ENCODE results near the gene CDC42EP4. TPM values are rescaled to one million over a fixed set of nuclear protein-coding genes. Genes with fewer than 3 reads are reported as not detected.

CDC42EP4 gene
- total RNA-seq, 2 experiments from 2014 or later = not detected

- H3K36me3 ChIP-seq (ENCODE audit: insufficient read depth, low read length) = no peaks in the 10 kb centered on the region
- H3K9me2 ChIP-seq (ENCODE audit: insufficient read depth, low read length) = no peaks in the 10 kb centered on the region
- no peak overlapping the region for H3K27ac ChIP-seq (ENCODE audit: low read depth, low read length, poor library complexity, severe bottlenecking)
- H3K4me1 ChIP-seq (ENCODE audit: insufficient read depth, low read length, poor library complexity, severe bottlenecking) = no peaks in the 10 kb centered on the region
- H3K79me2 ChIP-seq (ENCODE audit: insufficient read depth, low read depth, low read length) = no peaks in the 10 kb centered on the region
- ChIA-PET CTCF (ENCODE audit: unreplicated experiment) (no interaction called here), POLR2A (no interaction called here)
- no peak for DNase-seq (ENCODE audit: low spot score)
- intact Hi-C loops (cut with micrococcal nuclease; ENCODE audit: unreplicated experiment) = no loop called here
- no peak overlapping the region for H2AFZ ChIP-seq (ENCODE audit: low read length)
- TF ChIP-seq CTCF (conservative IDR thresholded peaks at IDR 0.05; ENCODE audit: low read length) (no peak), EZH2phosphoT487 (IDR thresholded peaks at IDR 0.05; ENCODE audit: borderline replicate concordance, low read depth, low read length) (no peak)
- H3K9me3 ChIP-seq (ENCODE audit: low read length) = no peaks in the 10 kb centered on the region
- H4K20me1 ChIP-seq (ENCODE audit: insufficient read depth, low read length) = no peaks in the 10 kb centered on the region
- no peak overlapping the region for H3K4me2 ChIP-seq (ENCODE audit: low read length)
- H3K4me3 ChIP-seq (ENCODE audit: low read depth, low read length, poor library complexity, severe bottlenecking) = no peak overlapping the region
- BruUV-seq (replicated peaks) = no TSS peak
Observed at GRCh38 chr17:73337330-73337710, 25.5 kb upstream of the CDC42EP4 start.

- ChIA-PET CTCF (ENCODE audit: unreplicated experiment) (no interaction called here), POLR2A (no interaction called here)
- H2AFZ ChIP-seq (ENCODE audit: low read length) = no peak overlapping the region
- H3K9me3 ChIP-seq (ENCODE audit: low read length) = no peaks in the 10 kb centered on the region
- no peaks in the 10 kb centered on the region for H4K20me1 ChIP-seq (ENCODE audit: insufficient read depth, low read length)
- no TSS peak for BruUV-seq (replicated peaks)
- no peaks in the 10 kb centered on the region for H3K4me1 ChIP-seq (ENCODE audit: insufficient read depth, low read length, poor library complexity, severe bottlenecking)
- H3K9me2 ChIP-seq (ENCODE audit: insufficient read depth, low read length) = no peaks in the 10 kb centered on the region
- DNase-seq (ENCODE audit: low spot score) = no peak
- H3K4me3 ChIP-seq (ENCODE audit: low read depth, low read length, poor library complexity, severe bottlenecking) = no peak overlapping the region
- no peak for TF ChIP-seq EZH2phosphoT487 (IDR thresholded peaks at IDR 0.05; ENCODE audit: borderline replicate concordance, low read depth, low read length)
- no peak overlapping the region for H3K4me2 ChIP-seq (ENCODE audit: low read length)
- intact Hi-C loops (cut with micrococcal nuclease; ENCODE audit: unreplicated experiment) = no loop called here
- no peaks in the 10 kb centered on the region for H3K36me3 ChIP-seq (ENCODE audit: insufficient read depth, low read length)
- H3K27ac ChIP-seq (ENCODE audit: low read depth, low read length, poor library complexity, severe bottlenecking) = no peak overlapping the region
- no peaks in the 10 kb centered on the region for H3K79me2 ChIP-seq (ENCODE audit: insufficient read depth, low read depth, low read length)
Observed at GRCh38 chr17:73336408-73337329, 24.9 kb upstream of the CDC42EP4 start.

GRCh38 chr17:73335591-73336407 is 24.0 kb upstream of the CDC42EP4 start:
- H3K4me1 ChIP-seq (ENCODE audit: insufficient read depth, low read length, poor library complexity, severe bottlenecking) = no peaks in the 10 kb centered on the region
- no peaks in the 10 kb centered on the region for H3K36me3 ChIP-seq (ENCODE audit: insufficient read depth, low read length)
- no peaks in the 10 kb centered on the region for H3K9me3 ChIP-seq (ENCODE audit: low read length)
- H2AFZ ChIP-seq (ENCODE audit: low read length) = no peak overlapping the region
- no TSS peak for BruUV-seq (replicated peaks)
- no peak for DNase-seq (ENCODE audit: low spot score)
- H3K9me2 ChIP-seq (ENCODE audit: insufficient read depth, low read length) = no peaks in the 10 kb centered on the region
- CTCF ChIA-PET (ENCODE audit: unreplicated experiment) = no interaction called here
- no peaks in the 10 kb centered on the region for H4K20me1 ChIP-seq (ENCODE audit: insufficient read depth, low read length)
- POLR2A ChIA-PET = no interaction called here
- H3K79me2 ChIP-seq (ENCODE audit: insufficient read depth, low read depth, low read length) = no peaks in the 10 kb centered on the region
- TF ChIP-seq EZH2phosphoT487 (IDR thresholded peaks at IDR 0.05; ENCODE audit: borderline replicate concordance, low read depth, low read length) (no peak), CTCF (conservative IDR thresholded peaks at IDR 0.05; ENCODE audit: low read length) (no peak)
- intact Hi-C loops (cut with micrococcal nuclease; ENCODE audit: unreplicated experiment) = no loop called here
- H3K4me3 ChIP-seq (ENCODE audit: low read depth, low read length, poor library complexity, severe bottlenecking) = no peak overlapping the region
- no peak overlapping the region for H3K4me2 ChIP-seq (ENCODE audit: low read length)
- H3K27ac ChIP-seq (ENCODE audit: low read depth, low read length, poor library complexity, severe bottlenecking) = no peak overlapping the region
